ENCODE data around the gene CREB3L1. TPM values are rescaled to one million over a fixed set of nuclear protein-coding genes. Genes with fewer than 3 reads are reported as not detected.

The CREB3L1 gene
- total and polyA plus RNA-seq, 2 experiments from 2014 or later: 8.5 to 10.4 TPM

- no peaks in the 10 kb centered on the region for H4K20me1 ChIP-seq (replicated peaks; ENCODE audit: insufficient read depth)
- ATAC-seq (peak; percentile 53), DNase-seq (ENCODE audit: low spot score) (peak; percentile 92)
- Mint-ChIP-seq H3K36me3 (ENCODE audit: low read depth) (no peaks in the 10 kb centered on the region), H3K9me3 (no peaks in the 10 kb centered on the region), H3K27me3 (ENCODE audit: insufficient read depth, low read depth, poor library complexity) (peaks cover 25% of the 10 kb centered on the region), H3K4me3 (peak overlapping the region; percentile 86), H3K27ac (peak overlapping the region; percentile 97), H3K4me1 (peaks cover 61% of the 10 kb centered on the region)
- H3K4me1 ChIP-seq (ENCODE audit: insufficient read depth): peaks cover 49% of the 10 kb centered on the region
- no peaks in the 10 kb centered on the region for H3K36me3 ChIP-seq (ENCODE audit: insufficient read depth)
- no peaks in the 10 kb centered on the region for H3K79me2 ChIP-seq (replicated peaks; ENCODE audit: insufficient read depth)
- peaks cover 22% of the 10 kb centered on the region for H3F3A ChIP-seq (replicated peaks; ENCODE audit: low read depth)
- H3K27ac ChIP-seq (ENCODE audit: low read depth): peak overlapping the region; percentile 98
- TF ChIP-seq EZH2phosphoT487 (IDR thresholded peaks at IDR 0.05; ENCODE audit: unreplicated experiment) (no peak), CTCF (conservative IDR thresholded peaks at IDR 0.05; ENCODE audit: low read depth in 2 of 2) (peak in 1 of 2 experiments; percentile 27; a peak in 2 of 4 replicates)
- peak overlapping the region; percentile 60; the same call in 1 of the 2 replicates for H2AFZ ChIP-seq
- no peaks in the 10 kb centered on the region for H3K9me2 ChIP-seq (ENCODE audit: insufficient read depth)
- H3K27me3 ChIP-seq (ENCODE audit: insufficient read depth): no peaks in the 10 kb centered on the region
- peak overlapping the region; percentile 97 for H3K4me2 ChIP-seq
- peak overlapping the region; percentile 78 for H3K4me3 ChIP-seq
Measured at GRCh38 chr11:46294365-46295309, 17.2 kb downstream of the CREB3L1 start.

- peaks cover 53% of the 10 kb centered on the region for H3K4me1 Mint-ChIP-seq
- no peaks in the 10 kb centered on the region for H3K27me3 ChIP-seq (ENCODE audit: insufficient read depth)
- peak; percentile 76 for ATAC-seq
- DNase-seq (ENCODE audit: low spot score): peak; percentile 94
- peaks cover 17% of the 10 kb centered on the region for H3K27me3 Mint-ChIP-seq (ENCODE audit: insufficient read depth, low read depth, poor library complexity)
- peak overlapping the region; percentile 86 for H3K4me3 Mint-ChIP-seq
- peak overlapping the region; percentile 78 for H3K4me3 ChIP-seq
- no peaks in the 10 kb centered on the region for H3K36me3 ChIP-seq (ENCODE audit: insufficient read depth)
- TF ChIP-seq ETS1 (IDR thresholded peaks at IDR 0.05) (no peak), POLR2AphosphoS5 (IDR thresholded peaks at IDR 0.05; ENCODE audit: low read depth) (peak; percentile 90)
- H3K9me2 ChIP-seq (ENCODE audit: insufficient read depth): no peaks in the 10 kb centered on the region
- peak overlapping the region; percentile 97 for H3K4me2 ChIP-seq
- peak overlapping the region; percentile 98 for H3K27ac ChIP-seq (ENCODE audit: low read depth)
- H3K4me1 ChIP-seq (ENCODE audit: insufficient read depth): peaks cover 40% of the 10 kb centered on the region
- H3K36me3 Mint-ChIP-seq (ENCODE audit: low read depth): peaks cover 3% of the 10 kb centered on the region; the same call in 1 of the 3 replicates
- H2AFZ ChIP-seq: peak overlapping the region; percentile 1
- no peaks in the 10 kb centered on the region for H4K20me1 ChIP-seq (replicated peaks; ENCODE audit: insufficient read depth)
- H3K79me2 ChIP-seq (replicated peaks; ENCODE audit: insufficient read depth): no peaks in the 10 kb centered on the region
- H3F3A ChIP-seq (replicated peaks; ENCODE audit: low read depth): peaks cover 22% of the 10 kb centered on the region
- peak overlapping the region; percentile 97 for H3K27ac Mint-ChIP-seq
- H3K9me3 Mint-ChIP-seq: no peaks in the 10 kb centered on the region
Measured at GRCh38 chr11:46295312-46296058, 18.0 kb downstream of the CREB3L1 start.

Data from GM23338 (cell line).